ENCODE data around the gene MUC4.

GRCh38 chr3:195715134-195715533 is 96.6 kb downstream of the MUC4 start:
- TF ChIP-seq CTCF (IDR thresholded peaks at IDR 0.05; ENCODE audit: low read depth, low read length, poor library complexity, severe bottlenecking) (no peak), EZH2phosphoT487 (IDR thresholded peaks at IDR 0.05; ENCODE audit: borderline replicate concordance, low read length) (no peak)
